Fibroblast of villous mesenchyme (primary cell): ENCODE data around the gene NUP54. TPM values are rescaled to one million over a fixed set of nuclear protein-coding genes. Genes with fewer than 3 reads are reported as not detected.

ENCODE experiments used
- DNase-seq: peaks from one replicate; pipeline ENCODE4 v3.0.0-alpha.2; 2010; ENCODE audit warnings: low read depth
- H3K4me3 ChIP-seq: 2 replicates; pipeline ENCODE4 v1.5.1; 2011; ENCODE audit warnings: low read depth, mild to moderate bottlenecking, low read length
- total RNA-seq: library from RNA; depleted of rRNA; stranded (reverse); fragments of >200 nt; gene quantifications from 2 replicates; pipeline ENCODE4 v1.2.3, GENCODE V29; 2012
- TF ChIP-seq, protein P1 (sequence below): IDR thresholded peaks from 2 replicates; pipeline ENCODE4 v1.5.1; 2012; ENCODE audit warnings: low read depth, mild to moderate bottlenecking, low read length; ENCODE audit not compliant: insufficient read depth

Gene NUP54
- total RNA-seq = 47.7 and 67.4 TPM in 2 replicates

DNA sequence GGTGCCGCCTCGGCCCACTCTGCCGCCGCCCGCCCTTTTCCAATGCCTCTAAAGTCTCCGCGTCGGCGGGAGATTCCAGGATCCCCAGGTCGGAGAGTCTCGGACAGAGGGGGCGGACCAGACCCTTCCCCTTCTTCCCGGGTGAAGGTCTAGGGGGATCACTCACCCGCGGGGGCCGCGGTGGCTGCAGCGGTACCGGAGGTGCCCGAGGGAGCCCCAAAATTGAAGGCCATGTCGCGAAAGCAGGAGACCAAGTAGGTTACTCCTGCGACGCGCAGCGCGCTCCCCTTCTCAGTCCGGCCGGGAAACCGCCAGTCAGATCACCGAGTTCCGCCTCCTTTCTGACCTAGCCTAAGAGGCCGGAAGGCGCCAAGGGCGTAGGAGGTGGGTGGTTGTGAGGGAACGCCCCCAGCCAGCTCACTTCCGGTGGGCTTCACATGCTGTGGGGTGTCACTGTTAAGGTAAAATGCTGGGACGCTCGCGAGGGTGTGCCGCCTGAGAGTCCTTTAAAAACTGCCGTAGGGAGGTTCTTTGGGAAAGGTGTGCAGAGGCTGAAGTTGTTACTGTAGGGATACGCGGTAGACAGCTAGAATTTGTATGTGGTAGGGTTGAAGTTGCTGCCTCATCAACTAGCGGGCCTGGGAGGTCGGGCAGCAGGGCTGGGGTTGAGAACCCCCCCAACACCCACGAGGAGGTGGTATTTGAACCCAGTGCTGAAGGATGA is at the start of gene NUP54:
TSS of gene NUP54 (minus strand) at position 256 of the 724 bp plus-strand sequence. CDS start at position 233, 23 bp downstream.
- peak; percentile 95 for DNase-seq
- TF ChIP-seq, protein P1, sequence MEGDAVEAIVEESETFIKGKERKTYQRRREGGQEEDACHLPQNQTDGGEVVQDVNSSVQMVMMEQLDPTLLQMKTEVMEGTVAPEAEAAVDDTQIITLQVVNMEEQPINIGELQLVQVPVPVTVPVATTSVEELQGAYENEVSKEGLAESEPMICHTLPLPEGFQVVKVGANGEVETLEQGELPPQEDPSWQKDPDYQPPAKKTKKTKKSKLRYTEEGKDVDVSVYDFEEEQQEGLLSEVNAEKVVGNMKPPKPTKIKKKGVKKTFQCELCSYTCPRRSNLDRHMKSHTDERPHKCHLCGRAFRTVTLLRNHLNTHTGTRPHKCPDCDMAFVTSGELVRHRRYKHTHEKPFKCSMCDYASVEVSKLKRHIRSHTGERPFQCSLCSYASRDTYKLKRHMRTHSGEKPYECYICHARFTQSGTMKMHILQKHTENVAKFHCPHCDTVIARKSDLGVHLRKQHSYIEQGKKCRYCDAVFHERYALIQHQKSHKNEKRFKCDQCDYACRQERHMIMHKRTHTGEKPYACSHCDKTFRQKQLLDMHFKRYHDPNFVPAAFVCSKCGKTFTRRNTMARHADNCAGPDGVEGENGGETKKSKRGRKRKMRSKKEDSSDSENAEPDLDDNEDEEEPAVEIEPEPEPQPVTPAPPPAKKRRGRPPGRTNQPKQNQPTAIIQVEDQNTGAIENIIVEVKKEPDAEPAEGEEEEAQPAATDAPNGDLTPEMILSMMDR = no peak
- H3K4me3 ChIP-seq = peak within 1 kb of the TSS; percentile 93

DNA sequence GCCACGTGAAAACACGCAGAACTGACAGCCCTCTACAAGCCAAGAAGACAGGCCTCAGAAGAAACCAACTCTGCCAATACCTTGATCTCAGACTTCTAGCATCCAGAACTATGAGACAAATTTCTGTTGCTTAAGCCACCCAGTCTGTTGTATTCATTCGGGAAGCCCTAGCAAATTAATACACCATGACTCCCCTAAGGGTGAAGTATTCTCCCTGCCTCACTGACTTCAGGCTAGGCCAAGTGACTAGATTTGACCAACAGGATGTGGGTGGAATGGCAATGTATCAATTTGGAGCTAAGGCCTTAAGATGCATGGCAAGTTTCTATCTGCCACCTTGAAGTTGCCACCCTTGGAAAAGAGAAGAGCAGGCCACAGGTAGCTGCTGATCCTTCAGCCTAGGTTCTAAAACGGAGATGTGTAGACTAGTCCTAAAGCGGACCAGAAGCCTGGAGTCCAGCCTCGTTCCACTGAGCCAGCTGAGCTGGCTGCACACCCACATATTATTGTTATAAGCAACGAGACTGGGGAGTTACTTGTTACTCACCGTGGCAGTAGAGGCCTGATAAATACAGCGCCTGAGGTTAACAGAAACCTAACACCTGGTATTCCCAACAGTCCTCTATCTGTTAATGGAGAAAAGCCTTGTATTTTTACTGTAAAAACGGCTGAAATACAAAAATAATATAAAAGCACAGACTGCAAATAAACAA is 49.0 kb upstream of the NUP54 start:
- no peak for DNase-seq
- H3K4me3 ChIP-seq = no peak overlapping the region
- TF ChIP-seq, protein P1 = no peak

DNA sequence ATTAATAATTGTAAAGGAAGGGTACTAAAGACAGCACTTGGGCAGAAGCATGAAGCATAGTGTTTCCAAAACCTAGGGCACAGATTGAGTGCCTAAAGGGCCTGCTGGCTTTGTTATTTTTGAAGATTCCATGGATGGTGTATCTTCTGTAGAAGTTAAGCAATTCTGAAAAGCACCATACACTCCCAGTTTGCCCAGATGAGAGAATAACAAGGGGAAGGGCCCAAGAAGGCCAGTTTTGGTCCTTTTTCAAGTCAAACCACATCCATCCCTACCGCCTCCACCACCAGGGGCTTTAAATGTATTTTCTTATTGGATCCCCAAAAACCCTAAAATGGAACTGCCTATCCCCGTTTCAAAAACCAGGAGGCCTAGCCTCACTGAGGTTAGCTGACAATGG is 48.2 kb upstream of the NUP54 start:
- DNase-seq = no peak
- TF ChIP-seq, protein P1 = no peak
- no peak overlapping the region for H3K4me3 ChIP-seq

DNA sequence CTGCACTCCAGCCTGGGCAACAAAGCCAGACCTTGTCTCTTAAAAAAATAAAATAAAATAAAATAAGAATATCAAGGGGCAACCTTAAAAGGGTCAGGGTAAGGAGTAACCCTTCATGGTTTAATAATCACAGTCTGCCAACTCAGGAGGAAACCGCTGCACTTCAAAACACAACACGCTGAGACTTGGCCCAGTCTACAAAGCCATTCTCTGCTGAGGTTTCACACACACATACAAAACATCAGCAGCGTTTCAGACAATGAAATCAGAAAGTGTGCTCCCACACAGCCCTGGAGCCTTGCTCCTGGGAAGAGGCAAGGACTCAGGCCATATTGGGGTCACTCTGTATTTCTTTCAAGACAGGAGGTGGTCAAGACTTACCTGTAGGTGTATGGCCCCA is 47.1 kb upstream of the NUP54 start:
- H3K4me3 ChIP-seq = no peak overlapping the region
- TF ChIP-seq, protein P1 = no peak
- peak; percentile 32 for DNase-seq

DNA sequence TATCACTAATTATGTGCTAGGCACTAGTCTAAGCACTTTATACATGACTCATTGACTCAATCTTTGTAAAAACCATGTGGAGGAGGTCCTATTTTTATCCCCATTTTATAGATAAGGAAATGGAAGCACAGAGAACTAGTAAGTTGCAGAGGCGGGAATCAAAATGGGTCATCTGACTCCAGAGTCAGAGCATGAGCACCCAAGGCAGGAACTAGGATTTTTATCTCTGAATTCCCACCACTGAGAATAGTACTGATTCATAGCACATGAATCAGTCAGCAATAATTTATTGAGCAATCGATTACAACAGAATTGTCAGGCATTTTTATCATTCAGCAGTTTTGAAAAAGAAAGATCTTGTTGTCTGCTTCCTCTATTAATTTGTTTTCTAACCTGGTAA is 46.1 kb upstream of the NUP54 start:
- TF ChIP-seq, protein P1 = no peak
- peak; percentile 97 for DNase-seq
- H3K4me3 ChIP-seq = no peak overlapping the region

GRCh38 chr4:76192236-76192635 is 44.0 kb upstream of the NUP54 start:
- no peak overlapping the region for H3K4me3 ChIP-seq
- TF ChIP-seq, protein P1 = no peak
- no peak for DNase-seq

- TF ChIP-seq, protein P1 = no peak
Observed at GRCh38 chr4:76188557-76188956, 40.4 kb upstream of the NUP54 start.

More at GRCh38 chr4:76188557-76188956, 40.4 kb upstream of the NUP54 start:
- DNase-seq = no peak
- no peak overlapping the region for H3K4me3 ChIP-seq
